PFSK-1 (cell line): ENCODE data around the gene ATRNL1.

Experiments
- SIN3A ChIP-seq: IDR thresholded peaks from 2 replicates; pipeline ENCODE4 v1.6.1; 2012; ENCODE audit warnings: mild to moderate bottlenecking, low read length, moderate library complexity, borderline replicate concordance; ENCODE audit not compliant: insufficient read depth
- TAF1 ChIP-seq: IDR thresholded peaks from 2 replicates; pipeline ENCODE4 v1.6.1; 2012; ENCODE audit warnings: low read length, control low read depth, borderline replicate concordance; ENCODE audit not compliant: insufficient read depth

DNA sequence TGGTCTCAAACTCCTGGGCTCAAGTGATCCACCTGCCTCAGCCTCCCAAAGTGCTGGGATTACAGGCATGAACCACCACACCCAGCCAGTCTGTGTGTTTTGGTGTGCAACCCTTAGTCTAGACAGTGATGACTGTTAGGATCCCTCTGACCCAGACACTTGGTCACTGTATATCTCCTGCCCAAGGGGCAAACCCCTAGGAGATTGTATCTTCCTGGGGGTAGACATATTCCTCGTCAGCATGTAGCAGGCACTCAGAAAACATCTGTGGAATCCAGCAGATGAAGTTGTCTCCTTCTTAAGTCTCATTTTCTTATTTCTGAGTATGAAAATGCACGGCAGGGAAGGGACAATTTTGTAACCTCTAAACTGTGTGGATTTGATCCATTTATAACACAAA, 887.3 kb downstream of the ATRNL1 start:
- no peak for TF ChIP-seq TAF1
- TF ChIP-seq SIN3A = no peak
